HepG2 (cell line): ENCODE data around the gene EXOC7. TPM values are rescaled to one million over a fixed set of nuclear protein-coding genes. Genes with fewer than 3 reads are reported as not detected.

Source experiments
- KDM2A ChIP-seq: sonication (generic); formaldehyde crosslinking; IDR thresholded peaks from 2 replicates; pipeline ENCODE4 v1.4.0; 2020; ENCODE audit warnings: low read depth, missing genetic modification reagents, borderline replicate concordance
- TFDP2 ChIP-seq: sonication (generic); formaldehyde crosslinking; IDR thresholded peaks from 2 replicates; pipeline ENCODE4 v1.4.0; 2020; ENCODE audit warnings: missing genetic modification reagents
- ZBED4 ChIP-seq: sonication (generic); formaldehyde crosslinking; IDR thresholded peaks from 2 replicates; pipeline ENCODE4 v1.4.0; 2020; ENCODE audit warnings: missing genetic modification reagents, borderline replicate concordance
- ZBTB40 ChIP-seq, 2 experiments: fragments of 450-650 bp in 1 of 2; sonication (generic) in 1 of 2; formaldehyde crosslinking in 1 of 2; IDR thresholded peaks; 2 replicates each; pipeline versions ENCODE4 v1.6.1 to v1.8.0; 2016 to 2022; ENCODE audit warnings: antibody characterized with exemption in 1 of 2, mild to moderate bottlenecking in 1 of 2, missing genetic modification reagents in 1 of 2
- ZGPAT ChIP-seq: IDR thresholded peaks from 2 replicates; pipeline ENCODE4 v1.6.1; 2016; ENCODE audit warnings: mild to moderate bottlenecking
- ZNF205 ChIP-seq: IDR thresholded peaks from 2 replicates; pipeline ENCODE4 v1.6.1; 2018; ENCODE audit warnings: missing biosample characterization, missing genetic modification reagents
- ZNF207 ChIP-seq: fragments of 450-650 bp; IDR thresholded peaks from 2 replicates; pipeline ENCODE4 v1.6.1; 2016; ENCODE audit warnings: antibody characterized with exemption, borderline replicate concordance
- ZNF274 ChIP-seq: sonication (generic); formaldehyde crosslinking; IDR thresholded peaks from 2 replicates; pipeline ENCODE4 v1.5.1; 2020; ENCODE audit warnings: mild to moderate bottlenecking, missing genetic modification reagents
- ZNF530 ChIP-seq: sonication (generic); formaldehyde crosslinking; IDR thresholded peaks from 2 replicates; pipeline ENCODE4 v1.5.0; 2020; ENCODE audit warnings: low read depth, mild to moderate bottlenecking, missing genetic modification reagents
- polyA plus RNA-seq, 8 experiments: library from polyadenylated mRNA; depleted of rRNA in 3 of 8; stranded (reverse) in 7 of 8; unstranded in 1 of 8; fragments of >200 nt; fragmentation: Illumina TruSeq in 4 of 8; extraction: Trizol in 4 of 8; gene quantifications; 2 replicates each; pipeline versions ENCODE4 v1.2.1 to v1.2.3, GENCODE V29; 2011 to 2016; ENCODE audit warnings: low read depth in 4 of 8, missing spikeins in 1 of 8, mixed read lengths in 1 of 8; ENCODE audit not compliant: insufficient read depth in 1 of 8
- total RNA-seq, 5 experiments: library from RNA; depleted of rRNA; stranded (reverse); fragments of >200 nt; fragmentation: Illumina TruSeq; extraction: Trizol; gene quantifications; 2 replicates each; pipeline ENCODE4 v1.2.3, GENCODE V29; 2016; ENCODE audit warnings: low read depth in 1 of 5
- TF ChIP-seq, protein P1 (sequence below): sonication (generic); formaldehyde crosslinking; IDR thresholded peaks from 2 replicates; pipeline ENCODE4 v1.4.0; 2020; ENCODE audit warnings: missing genetic modification reagents

EXOC7 gene
- total and polyA plus RNA-seq, 2 of the 13 experiments (the other 11 are each of a cell fraction or from before 2014, with no cell fraction given), result 86.9 to 116 TPM

- TF ChIP-seq ZBTB40 (IDR thresholded peaks at IDR 0.05) (no peak), ZBTB40 (CRISPR knock-in tag; IDR thresholded peaks at IDR 0.05) (no peak), ZGPAT (CRISPR knock-in tag) (peak; percentile 18; the same call in 1 of the 2 replicates), ZNF207 (no peak), ZNF530 (CRISPR knock-in tag) (no peak), ZNF205 (CRISPR knock-in tag) (0 out of 2 replicates have a peak, but pooled peaks have one; percentile 20), ZNF274 (CRISPR knock-in tag) (0 out of 2 replicates have a peak, but pooled peaks have one; percentile 60), KDM2A (CRISPR knock-in tag) (peak; percentile 16; the same call in 1 of the 2 replicates), TFDP2 (CRISPR knock-in tag) (peak; percentile 32; the same call in 1 of the 2 replicates), ZBED4 (CRISPR knock-in tag) (no peak)
- TF ChIP-seq, protein P1, sequence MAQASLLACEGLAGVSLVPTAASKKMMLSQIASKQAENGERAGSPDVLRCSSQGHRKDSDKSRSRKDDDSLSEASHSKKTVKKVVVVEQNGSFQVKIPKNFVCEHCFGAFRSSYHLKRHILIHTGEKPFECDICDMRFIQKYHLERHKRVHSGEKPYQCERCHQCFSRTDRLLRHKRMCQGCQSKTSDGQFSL (CRISPR knock-in tag), result 0 out of 2 replicates have a peak, but pooled peaks have one; percentile 55
Measured at GRCh38 chr17:76074390-76075363, 28.9 kb downstream of the EXOC7 start, which contains the start of gene GALR2 (continued).
